NCI-H1694 treated with DMSO at 0.1 percent for 48 hours (cell line): ENCODE measurements around the gene IQCH.
"Not testable (repeated sequence)": the region's sequence is repeated elsewhere in the genome, so short reads cannot be mapped to it uniquely, and the experiment has no call there.

Source experiments
- DNase-seq: peaks from one replicate; lab custom pipeline; 2025; lab: John Stamatoyannopoulos, UW

The IQCH gene

GRCh38 chr15:67246606-67247005 lies 8.0 kb upstream of the IQCH start:
- DNase-seq: not testable (repeated sequence)

GRCh38 chr15:67248011-67248505 lies 6.5 kb upstream of the IQCH start:
- DNase-seq: no peak

- no peak for DNase-seq
These were observed 4.8 kb upstream of the IQCH start for GRCh38 chr15:67249830-67250229.

GRCh38 chr15:67251318-67251717 lies 3.3 kb upstream of the IQCH start:
- no peak for DNase-seq

- DNase-seq: no peak
These were observed 1.5 kb upstream of the IQCH start for GRCh38 chr15:67253101-67253500.

GRCh38 chr15:67253549-67254237 lies 893 bp upstream of the IQCH start:
- DNase-seq: no peak

GRCh38 chr15:67256051-67256450 lies 1.5 kb downstream of the IQCH start:
- DNase-seq: no peak

GRCh38 chr15:67258412-67258811 lies 3.8 kb downstream of the IQCH start:
- not testable (repeated sequence) for DNase-seq

- no peak for DNase-seq
These were observed 4.8 kb downstream of the IQCH start for GRCh38 chr15:67259379-67259778.

- no peak for DNase-seq
These were observed 5.2 kb downstream of the IQCH start for GRCh38 chr15:67259806-67260205.

GRCh38 chr15:67266870-67267269 lies 12.3 kb downstream of the IQCH start:
- no peak for DNase-seq

GRCh38 chr15:67267440-67267839 lies 12.9 kb downstream of the IQCH start:
- DNase-seq: no peak

- no peak for DNase-seq
These were observed 13.7 kb downstream of the IQCH start for GRCh38 chr15:67267951-67268941.

- DNase-seq: no peak
These were observed 19.6 kb downstream of the IQCH start for GRCh38 chr15:67274236-67274635.

GRCh38 chr15:67276666-67277065 lies 22.1 kb downstream of the IQCH start:
- DNase-seq: no peak

GRCh38 chr15:67280217-67280616 lies 25.6 kb downstream of the IQCH start:
- no peak for DNase-seq

GRCh38 chr15:67281714-67282113 lies 27.1 kb downstream of the IQCH start:
- DNase-seq: no peak

- not testable (repeated sequence) for DNase-seq
These were observed 31.0 kb downstream of the IQCH start for GRCh38 chr15:67285625-67286024.

GRCh38 chr15:67286400-67286799 lies 31.8 kb downstream of the IQCH start:
- DNase-seq: not testable (repeated sequence)

GRCh38 chr15:67290319-67290718 lies 35.7 kb downstream of the IQCH start:
- DNase-seq: no peak

- DNase-seq: no peak
These were observed 41.6 kb downstream of the IQCH start for GRCh38 chr15:67296188-67296587.

- no peak for DNase-seq
These were observed 42.1 kb downstream of the IQCH start for GRCh38 chr15:67296684-67297083.
